ENCODE measurements around the gene PLXNA2. TPM values are rescaled to one million over a fixed set of nuclear protein-coding genes. Genes with fewer than 3 reads are reported as not detected.

The PLXNA2 gene
- total RNA-seq, 6 experiments from 2014 or later = 20.9 to 29.9 (median 28.1) TPM

- Mint-ChIP-seq H3K36me3 (ENCODE audit: low read depth) (peaks cover 22% of the 10 kb centered on the region; the same call in 1 of the 2 replicates), H3K4me1 (ENCODE audit: low read depth) (peaks cover 78% of the 10 kb centered on the region), H3K27ac (peak overlapping the region; percentile 61; the same call in 1 of the 2 replicates), H3K4me3 (no peak overlapping the region), H3K9me3 (no peaks in the 10 kb centered on the region), H3K27me3 (ENCODE audit: insufficient read depth) (no peaks in the 10 kb centered on the region)
- TF ChIP-seq, protein P1, sequence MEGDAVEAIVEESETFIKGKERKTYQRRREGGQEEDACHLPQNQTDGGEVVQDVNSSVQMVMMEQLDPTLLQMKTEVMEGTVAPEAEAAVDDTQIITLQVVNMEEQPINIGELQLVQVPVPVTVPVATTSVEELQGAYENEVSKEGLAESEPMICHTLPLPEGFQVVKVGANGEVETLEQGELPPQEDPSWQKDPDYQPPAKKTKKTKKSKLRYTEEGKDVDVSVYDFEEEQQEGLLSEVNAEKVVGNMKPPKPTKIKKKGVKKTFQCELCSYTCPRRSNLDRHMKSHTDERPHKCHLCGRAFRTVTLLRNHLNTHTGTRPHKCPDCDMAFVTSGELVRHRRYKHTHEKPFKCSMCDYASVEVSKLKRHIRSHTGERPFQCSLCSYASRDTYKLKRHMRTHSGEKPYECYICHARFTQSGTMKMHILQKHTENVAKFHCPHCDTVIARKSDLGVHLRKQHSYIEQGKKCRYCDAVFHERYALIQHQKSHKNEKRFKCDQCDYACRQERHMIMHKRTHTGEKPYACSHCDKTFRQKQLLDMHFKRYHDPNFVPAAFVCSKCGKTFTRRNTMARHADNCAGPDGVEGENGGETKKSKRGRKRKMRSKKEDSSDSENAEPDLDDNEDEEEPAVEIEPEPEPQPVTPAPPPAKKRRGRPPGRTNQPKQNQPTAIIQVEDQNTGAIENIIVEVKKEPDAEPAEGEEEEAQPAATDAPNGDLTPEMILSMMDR (IDR thresholded peaks at IDR 0.05) = no peak
- no peak for DNase-seq
Measured at GRCh38 chr1:208187499-208188041, 56.6 kb downstream of the PLXNA2 start.

DNA sequence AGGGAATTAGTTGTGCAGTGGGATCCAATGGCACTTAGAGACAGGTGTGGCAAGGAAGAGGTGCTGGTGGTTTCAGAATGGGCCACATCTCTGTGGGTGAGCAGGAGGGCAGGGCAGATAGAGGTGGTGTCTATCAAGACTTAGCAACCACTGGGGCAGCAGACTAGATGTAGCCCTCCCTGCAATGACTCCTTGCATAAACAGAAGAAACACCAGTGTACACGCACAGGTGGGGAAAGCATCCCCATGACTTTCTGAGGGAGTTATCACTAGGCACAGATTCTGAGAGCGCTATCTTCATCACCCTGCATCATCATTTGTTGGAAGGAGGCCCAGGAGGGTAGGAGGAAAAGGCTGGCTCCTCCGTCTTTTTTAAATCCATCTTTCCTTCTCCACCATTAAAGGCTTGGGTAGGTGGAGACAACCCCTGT is 58.4 kb downstream of the PLXNA2 start:
- H3K27me3 Mint-ChIP-seq (ENCODE audit: insufficient read depth) = no peaks in the 10 kb centered on the region
- peak overlapping the region; percentile 64 for H3K4me3 Mint-ChIP-seq
- peaks cover 91% of the 10 kb centered on the region for H3K4me1 Mint-ChIP-seq (ENCODE audit: low read depth)
- DNase-seq = no peak
- H3K36me3 Mint-ChIP-seq (ENCODE audit: low read depth) = peaks cover 13% of the 10 kb centered on the region; the same call in 1 of the 2 replicates
- no peaks in the 10 kb centered on the region for H3K9me3 Mint-ChIP-seq
- peak overlapping the region; percentile 93 for H3K27ac Mint-ChIP-seq
- TF ChIP-seq, protein P1 (IDR thresholded peaks at IDR 0.05) = no peak

GRCh38 chr1:208184966-208185654 is 59.1 kb downstream of the PLXNA2 start:
- Mint-ChIP-seq H3K4me1 (ENCODE audit: low read depth) (peaks cover 92% of the 10 kb centered on the region), H3K27me3 (ENCODE audit: insufficient read depth) (no peaks in the 10 kb centered on the region), H3K9me3 (no peaks in the 10 kb centered on the region), H3K27ac (peak overlapping the region; percentile 93), H3K36me3 (ENCODE audit: low read depth) (peaks cover 9% of the 10 kb centered on the region; the same call in 1 of the 2 replicates), H3K4me3 (peak overlapping the region; percentile 71)
- TF ChIP-seq, protein P1 (IDR thresholded peaks at IDR 0.05) = no peak
- DNase-seq = peak; percentile 71

DNA sequence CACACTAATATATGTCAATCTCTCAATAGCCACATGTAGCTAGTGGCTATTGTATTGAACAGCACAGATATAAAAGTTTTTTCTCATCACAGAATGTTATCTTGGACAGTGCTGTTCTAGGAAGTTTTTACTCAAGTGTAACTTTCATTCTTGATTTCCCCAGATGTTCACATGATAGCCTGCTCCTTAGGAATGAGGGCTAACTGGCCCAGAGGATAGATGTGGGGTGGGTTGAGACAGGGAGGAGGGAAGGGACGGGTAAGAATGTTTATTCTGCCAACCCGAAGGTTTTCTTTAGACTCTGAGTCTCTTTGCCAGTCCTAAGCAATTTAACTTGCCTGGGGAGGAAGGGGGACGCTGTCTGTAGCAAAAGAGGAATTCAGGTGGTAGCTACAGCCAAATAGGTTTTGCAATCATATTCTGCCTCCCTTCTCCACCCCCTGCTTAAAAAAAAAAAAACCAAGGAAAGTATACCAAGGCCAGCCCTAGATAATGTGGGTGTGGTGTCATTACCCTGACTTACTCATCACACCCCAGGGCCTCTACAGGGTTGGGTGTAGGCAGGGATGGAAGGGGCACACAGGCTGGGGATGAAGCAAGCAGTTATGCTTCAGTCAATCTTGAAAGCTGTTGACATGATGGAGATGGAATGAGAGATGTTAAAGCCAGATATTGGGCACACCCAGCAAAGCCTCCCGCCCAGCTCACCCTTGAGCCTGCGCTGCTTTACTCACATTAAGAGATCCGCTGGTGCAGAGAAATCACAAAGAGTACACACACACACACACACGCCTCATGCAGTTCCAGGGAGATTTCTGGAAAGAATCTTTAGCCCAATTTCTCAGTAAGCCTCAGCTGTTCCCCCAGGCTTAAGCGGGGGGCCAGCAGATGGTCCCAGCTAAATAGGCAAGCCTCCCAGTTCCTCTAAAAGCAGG is 59.9 kb downstream of the PLXNA2 start:
- peak overlapping the region; percentile 93 for H3K27ac Mint-ChIP-seq
- peak overlapping the region; percentile 71 for H3K4me3 Mint-ChIP-seq
- peaks cover 4% of the 10 kb centered on the region; the same call in 1 of the 2 replicates for H3K36me3 Mint-ChIP-seq (ENCODE audit: low read depth)
- peaks cover 92% of the 10 kb centered on the region for H3K4me1 Mint-ChIP-seq (ENCODE audit: low read depth)
- peak; percentile 96 for DNase-seq
- TF ChIP-seq, protein P1 (IDR thresholded peaks at IDR 0.05) = no peak
- no peaks in the 10 kb centered on the region for H3K9me3 Mint-ChIP-seq
- H3K27me3 Mint-ChIP-seq (ENCODE audit: insufficient read depth) = no peaks in the 10 kb centered on the region

DNA sequence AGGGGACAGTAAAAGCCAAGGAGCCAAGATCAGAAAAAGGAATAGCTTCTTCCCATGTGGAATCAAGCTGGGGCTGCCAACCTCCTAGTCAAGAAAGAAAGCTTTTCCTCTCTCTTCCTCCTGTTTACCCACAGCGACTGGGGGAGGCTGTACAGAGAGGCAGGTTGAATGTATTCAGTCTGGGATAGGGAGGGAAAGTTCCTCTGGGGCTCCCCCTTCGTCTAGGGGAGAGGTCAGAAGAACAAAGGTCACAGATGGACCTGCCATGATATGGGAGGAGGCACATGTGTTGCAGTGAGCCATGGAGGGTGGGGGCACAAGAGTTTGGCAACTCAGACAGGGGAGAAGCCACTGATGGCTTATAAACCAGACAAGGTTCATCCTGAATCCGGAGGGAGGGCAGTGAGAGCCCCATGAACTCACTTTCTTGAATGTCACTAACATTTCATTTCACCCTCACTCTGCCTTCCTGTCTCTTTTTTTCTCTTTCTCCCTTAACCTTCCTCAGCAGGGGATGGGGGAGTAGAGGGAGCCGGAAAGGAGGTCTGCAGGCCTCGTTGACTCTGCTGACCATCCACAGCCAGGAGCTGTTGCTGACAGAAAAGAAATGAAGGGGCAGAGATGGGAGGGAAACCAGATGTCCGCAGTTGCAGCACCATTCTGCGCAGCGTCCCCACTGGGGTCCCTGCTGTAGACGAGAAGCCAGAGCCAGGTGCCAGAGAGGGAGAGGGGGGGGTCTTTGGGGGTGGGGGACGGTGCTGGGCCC is 61.1 kb downstream of the PLXNA2 start:
- Mint-ChIP-seq H3K27ac (peak overlapping the region; percentile 69), H3K36me3 (ENCODE audit: low read depth) (peaks cover 4% of the 10 kb centered on the region; the same call in 1 of the 2 replicates), H3K4me1 (ENCODE audit: low read depth) (peaks cover 94% of the 10 kb centered on the region), H3K27me3 (ENCODE audit: insufficient read depth) (no peaks in the 10 kb centered on the region), H3K4me3 (no peak overlapping the region), H3K9me3 (no peaks in the 10 kb centered on the region)
- TF ChIP-seq, protein P1 (IDR thresholded peaks at IDR 0.05) = no peak
- no peak for DNase-seq
